ENCODE data around the gene RBM46.
"Not testable (repeated sequence)": the region's sequence is repeated elsewhere in the genome, so short reads cannot be mapped to it uniquely, and the experiment has no call there.

Gene RBM46

GRCh38 chr4:154838155-154838554 is 57.1 kb downstream of the RBM46 start:
- ATAC-seq (no peak), DNase-seq (no peak)

DNA sequence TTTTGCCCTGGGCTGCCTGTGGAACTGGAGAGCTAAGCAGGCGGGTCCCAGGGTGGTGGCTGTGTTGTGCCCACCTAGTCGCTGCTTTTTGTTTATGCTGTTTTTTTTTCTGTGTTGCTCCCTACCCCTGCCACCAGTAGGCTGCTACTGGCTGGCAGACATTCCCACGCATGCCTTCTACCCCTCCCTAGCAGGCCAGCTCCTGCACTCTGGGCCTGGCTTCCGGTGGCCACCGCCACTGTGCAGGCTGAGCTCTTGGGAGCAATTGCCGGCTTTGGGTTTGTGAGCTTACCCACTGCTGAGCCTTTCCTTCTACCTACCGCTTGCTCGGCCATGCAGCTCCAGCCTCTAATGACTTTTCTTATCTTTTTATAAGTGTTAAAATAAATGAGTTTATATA is 57.6 kb downstream of the RBM46 start:
- no peak for DNase-seq
- no peak for ATAC-seq

DNA sequence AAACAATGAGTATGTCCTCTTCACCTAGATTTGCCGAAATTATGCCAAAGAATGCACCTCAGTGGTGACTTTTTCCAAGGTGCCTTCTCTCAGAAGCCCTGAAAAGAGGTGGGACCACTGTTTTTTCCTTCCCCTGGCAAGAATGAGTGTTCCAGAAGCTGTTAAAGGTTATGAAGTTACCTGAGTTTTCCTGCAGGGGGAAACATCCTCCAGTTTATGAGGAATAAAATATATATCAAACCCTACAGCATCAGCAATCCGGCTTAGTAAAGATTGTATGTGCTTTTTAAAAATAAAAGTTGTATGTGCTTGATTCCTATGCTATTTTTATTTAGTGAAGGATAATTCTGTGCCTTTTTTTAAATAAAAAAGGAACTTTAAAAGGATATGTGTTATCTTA is 73.3 kb downstream of the RBM46 start:
- DNase-seq (no peak), ATAC-seq (no peak)

- DNase-seq (no peak), ATAC-seq (no peak)
Measured at GRCh38 chr4:154858166-154858565, 77.1 kb downstream of the RBM46 start.

GRCh38 chr4:154868414-154869194 is 87.5 kb downstream of the RBM46 start:
- ATAC-seq (no peak), DNase-seq (no peak)

GRCh38 chr4:154869301-154869700 is 88.2 kb downstream of the RBM46 start:
- ATAC-seq (no peak), DNase-seq (no peak)

GRCh38 chr4:154872198-154872597 is 91.1 kb downstream of the RBM46 start:
- DNase-seq (no peak), ATAC-seq (no peak)

- not testable (repeated sequence) for ATAC-seq, DNase-seq
Measured at GRCh38 chr4:154874049-154874448, 93.0 kb downstream of the RBM46 start.

- ATAC-seq (no peak), DNase-seq (no peak)
Measured at GRCh38 chr4:154877110-154877760, 96.2 kb downstream of the RBM46 start.

Measured in stimulated activated naive CD8-positive, alpha-beta T cell treated with anti-CD3 and anti-CD28 coated beads, Interleukin-15, Interleukin-2, amounts not matched to agents 100 U/mL and 50 U/mL, for 24 hours (primary cell).